HG03025 (cell line): Measurements from ENCODE around the gene AQP5.

ENCODE experiments used
- ATAC-seq: cut with Tn5 transposase; IDR thresholded peaks from one replicate; pipeline ENCODE4 v1.9.1; 2021; ENCODE audit warnings: mild to moderate bottlenecking, moderate library complexity; ENCODE audit not compliant: unreplicated experiment, low FRiP score

The AQP5 gene

DNA sequence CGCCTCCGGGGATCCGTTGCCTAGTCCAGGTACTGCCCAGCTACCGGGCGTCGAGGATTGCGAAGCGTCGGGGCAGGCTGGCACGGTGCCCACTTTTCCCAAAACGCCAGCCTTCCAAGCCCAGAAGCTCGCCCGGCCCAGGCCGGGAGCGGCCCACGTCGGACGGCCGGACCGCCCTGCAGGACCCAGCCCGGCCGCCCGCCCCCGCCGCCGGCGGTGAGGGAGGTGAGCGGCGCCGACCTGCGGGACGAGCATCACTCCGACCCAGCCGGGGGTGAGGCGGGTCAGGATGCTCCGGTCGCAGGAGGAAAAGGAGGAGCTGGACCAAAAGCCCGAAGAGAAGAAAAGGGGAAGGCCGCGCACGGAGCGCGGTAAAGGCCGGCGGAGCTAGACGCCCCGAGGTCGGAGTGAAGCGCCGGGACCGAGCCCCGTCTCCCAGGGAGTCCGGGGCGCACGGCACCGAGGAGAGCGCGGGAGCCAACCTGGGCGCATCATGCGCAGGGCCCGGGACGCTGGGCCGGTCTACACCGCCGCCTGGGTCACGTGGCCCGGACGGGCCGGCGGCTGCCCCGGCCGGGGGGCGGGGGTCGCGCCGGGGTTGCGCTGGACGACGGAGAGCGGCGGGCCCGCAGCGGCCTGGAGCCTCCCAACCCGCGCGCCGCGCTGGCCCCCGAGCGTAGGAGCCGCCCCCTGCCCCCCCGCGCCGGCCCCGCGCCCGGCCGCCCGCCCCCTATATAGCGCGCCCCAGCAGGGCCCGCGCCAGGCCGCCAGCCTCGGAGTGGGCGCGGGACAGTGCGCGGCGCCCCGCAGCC lies at the start of gene AQP5:
AQP5 (plus strand) TSS at position 762 of the 812 bp plus-strand sequence. CDS start 146 bp downstream, outside the sequence.
- no peak for ATAC-seq

- no peak for ATAC-seq
Observed at GRCh38 chr12:49912345-49913255, 49.1 kb upstream of the AQP5 start.

GRCh38 chr12:49916129-49916919 lies 45.3 kb upstream of the AQP5 start:
- no peak for ATAC-seq

- no peak for ATAC-seq
Observed at GRCh38 chr12:49917166-49917787, 44.4 kb upstream of the AQP5 start.

DNA sequence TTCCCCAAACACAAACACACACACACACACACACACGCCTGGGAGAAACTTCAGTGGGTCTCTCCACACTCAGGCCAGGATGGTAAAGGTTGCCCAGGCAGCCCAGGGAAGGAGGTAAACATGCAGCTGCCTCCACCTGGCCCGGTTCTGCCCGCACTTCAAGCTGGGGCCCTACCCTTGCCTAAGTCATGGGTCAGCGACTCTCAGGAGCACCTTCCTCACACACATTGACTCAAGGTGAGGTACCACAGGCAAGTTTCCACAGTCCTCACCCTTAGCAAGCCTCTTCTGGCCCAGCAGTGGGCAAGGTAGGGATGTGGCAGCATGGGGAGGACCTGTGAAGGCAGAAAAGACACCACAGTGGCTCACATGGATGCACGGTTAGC lies 43.9 kb upstream of the AQP5 start:
- no peak for ATAC-seq

GRCh38 chr12:49920241-49920914 lies 41.3 kb upstream of the AQP5 start:
- no peak for ATAC-seq

DNA sequence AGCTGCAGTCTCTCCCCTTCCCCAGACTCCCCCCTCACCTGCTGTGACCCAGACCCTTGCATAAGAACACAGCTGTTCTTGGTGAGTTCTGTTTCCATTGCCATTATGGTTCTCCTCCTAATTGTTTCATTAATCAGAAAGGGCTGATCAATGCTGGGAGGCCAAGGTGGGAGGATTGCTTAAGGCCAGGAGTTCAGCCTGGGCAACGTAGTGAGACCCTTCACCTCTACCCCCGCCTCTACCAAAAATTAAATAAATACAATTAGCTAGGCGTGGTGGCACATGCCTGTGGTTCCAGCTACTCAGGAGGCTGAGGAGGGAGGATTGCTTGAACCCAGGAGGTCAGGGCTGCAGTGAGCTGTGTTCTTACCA lies 40.8 kb upstream of the AQP5 start:
- no peak for ATAC-seq

DNA sequence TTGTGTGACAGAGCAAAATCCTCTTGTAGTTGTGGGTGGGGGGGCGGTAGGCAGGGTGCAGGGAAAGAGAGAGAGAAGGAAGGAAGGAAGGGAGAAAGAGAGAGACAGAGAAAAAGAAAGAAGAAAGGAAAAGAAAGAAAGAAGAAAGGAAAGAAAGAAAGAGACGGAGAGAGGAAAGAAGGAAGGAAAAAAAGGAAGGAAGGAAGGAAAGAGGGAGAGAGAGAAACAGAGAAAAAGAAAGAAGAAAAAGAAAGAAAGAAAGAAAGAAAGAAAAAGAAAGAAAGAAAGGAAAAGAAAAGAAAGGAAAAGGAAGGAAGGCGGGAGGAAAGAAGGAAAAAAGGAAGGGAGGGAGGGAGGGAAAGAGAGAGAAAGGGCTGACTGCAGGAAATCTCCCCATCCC lies 40.4 kb upstream of the AQP5 start:
- ATAC-seq, result no peak

DNA sequence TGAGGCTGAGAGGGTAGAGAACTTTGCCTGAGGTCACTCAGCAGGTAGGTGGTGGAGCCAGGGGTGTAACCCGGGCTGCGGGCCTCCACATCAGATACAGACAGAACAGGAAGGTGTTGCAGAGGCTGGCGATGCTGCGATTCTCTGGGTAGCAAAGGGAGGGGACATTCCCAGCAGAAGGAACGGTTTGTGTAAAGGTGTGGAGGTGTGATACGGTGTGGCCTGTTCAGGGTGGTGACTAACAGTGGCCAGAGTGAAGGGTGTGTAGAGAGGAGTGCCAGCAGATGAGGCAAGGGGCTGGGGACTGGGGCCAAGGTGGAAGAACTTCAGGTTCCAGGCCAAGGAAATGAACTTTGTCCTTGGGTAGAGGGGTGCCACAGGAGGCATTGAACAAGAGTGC lies 39.7 kb upstream of the AQP5 start:
- ATAC-seq, result no peak

DNA sequence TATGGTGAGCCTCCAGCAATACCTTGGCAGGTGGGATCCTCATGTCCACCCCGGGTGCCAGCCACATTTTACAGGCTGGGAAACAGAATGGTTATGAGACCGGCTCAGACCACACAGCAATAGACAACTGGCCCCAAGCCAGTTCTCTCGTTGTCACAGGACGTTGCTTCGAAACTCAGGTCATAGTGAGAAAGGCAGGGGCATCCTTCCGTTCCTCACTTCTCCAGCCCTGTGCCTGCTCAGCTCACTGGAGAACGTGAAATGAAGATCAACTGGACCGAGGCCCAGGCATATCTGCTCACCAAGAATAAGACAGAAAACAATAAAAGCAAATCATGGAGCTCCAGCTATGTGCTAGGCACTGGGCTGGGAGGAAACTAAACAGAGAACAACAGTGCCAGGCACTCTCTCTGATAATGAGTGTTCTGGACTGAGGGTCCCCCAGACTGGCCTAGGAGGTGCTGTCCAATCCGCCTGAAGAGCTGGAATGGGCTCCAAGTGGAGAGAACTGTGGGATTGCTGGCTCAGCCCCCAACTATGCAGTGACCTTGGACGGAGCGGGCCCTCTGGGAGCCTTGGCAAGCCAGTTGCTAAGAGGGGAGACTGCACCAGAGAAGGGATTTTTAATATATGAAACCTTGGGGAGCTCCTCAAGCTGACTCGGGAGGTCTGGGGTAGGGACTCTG lies 39.2 kb upstream of the AQP5 start:
- ATAC-seq, result no peak

- no peak for ATAC-seq
Observed at GRCh38 chr12:49923035-49923644, 38.5 kb upstream of the AQP5 start.

DNA sequence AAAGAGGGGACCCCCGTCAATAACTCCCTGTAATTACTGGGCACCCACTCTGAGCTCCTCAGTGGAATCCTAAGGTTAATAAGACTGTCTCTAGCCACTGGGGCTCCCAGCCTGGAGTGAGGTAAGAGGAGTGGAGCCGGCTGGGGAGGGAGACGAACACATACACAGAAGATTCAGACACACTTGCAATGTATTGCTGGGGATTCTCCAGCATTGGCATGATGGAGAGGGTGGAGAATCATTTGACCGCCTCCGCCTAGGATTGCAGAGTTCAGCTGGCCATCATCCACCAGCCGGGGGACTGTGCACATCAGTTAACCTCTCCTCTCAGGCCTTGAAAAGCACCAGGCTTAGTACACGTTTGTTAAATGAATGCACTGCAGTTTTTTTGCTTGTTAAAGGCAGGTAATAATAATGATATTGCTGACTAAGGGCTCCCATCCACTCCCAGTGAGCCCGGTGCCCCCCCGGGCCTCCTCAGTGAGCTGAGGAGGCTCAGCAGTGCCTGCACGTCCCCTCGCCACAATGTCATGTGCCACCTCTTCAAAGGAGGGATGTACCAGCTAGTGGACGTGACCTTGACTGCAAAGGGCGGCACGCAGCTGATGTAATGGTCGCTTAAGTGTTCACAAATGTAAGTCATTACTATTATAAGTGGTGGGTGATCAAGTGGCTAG lies 37.7 kb upstream of the AQP5 start:
- no peak for ATAC-seq

DNA sequence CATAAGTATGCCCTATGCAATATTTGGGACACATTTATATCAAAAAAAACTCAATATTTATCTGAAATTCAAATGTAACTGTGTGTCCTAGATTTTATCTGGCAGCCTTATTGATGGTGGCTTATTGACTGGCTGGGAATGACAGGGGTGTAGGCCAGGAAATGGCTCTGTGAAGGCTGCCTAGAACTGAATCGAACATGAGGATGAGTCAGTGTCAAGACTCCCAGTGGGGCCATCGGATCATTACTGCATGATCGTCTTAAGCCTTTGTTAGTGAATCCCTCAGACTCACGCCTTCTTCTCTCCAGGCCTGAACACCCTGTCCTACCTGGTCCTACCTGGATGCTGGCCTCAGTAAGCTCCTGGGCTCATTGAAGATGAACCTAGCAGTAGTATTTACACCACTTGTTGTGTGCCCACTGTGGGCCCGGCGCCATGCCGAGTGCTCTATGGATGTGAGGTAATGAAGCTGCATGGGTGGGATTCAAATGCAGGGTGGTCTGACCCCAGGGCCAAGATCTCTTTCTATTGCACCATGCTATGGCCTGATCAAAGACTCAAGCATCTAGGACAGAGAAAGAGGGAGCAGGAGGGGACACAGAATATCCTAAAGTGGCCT lies 36.9 kb upstream of the AQP5 start:
- no peak for ATAC-seq

DNA sequence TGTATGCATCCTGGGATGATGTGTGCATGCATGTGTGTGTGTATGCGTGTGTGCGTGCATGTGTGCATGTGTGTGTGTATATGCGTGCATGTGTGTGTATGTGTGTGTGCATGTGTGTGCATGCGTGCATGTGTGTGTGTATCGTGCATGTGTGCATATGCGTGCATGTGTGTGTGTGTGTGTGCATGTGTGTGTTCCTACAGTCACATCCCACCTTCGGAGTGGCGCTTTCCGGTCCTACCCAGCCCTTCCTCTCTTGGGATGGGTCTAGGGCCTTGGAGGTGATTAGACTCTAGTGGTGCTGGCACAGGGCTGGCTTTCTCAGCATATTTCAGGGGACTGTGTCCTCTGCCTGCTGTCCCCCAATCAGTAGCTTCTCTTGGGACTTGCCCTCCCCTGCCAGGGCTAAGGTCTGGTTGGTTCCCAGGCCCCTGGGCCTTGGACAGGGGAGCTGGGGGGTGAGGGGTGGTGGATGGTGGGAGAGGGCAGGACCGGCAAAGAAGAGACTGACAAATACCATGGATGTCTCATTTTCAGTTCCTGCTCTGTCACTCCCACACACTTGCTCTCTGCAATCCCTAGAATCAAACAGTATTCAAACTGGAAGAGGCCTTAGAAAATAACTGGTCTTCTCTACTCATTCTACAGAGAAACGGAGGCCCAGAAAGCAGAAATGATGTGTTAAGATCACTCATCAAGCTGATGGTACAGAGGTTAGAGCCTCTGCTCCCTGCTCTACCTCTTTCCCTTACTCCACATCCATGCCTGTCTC lies 36.1 kb upstream of the AQP5 start:
- no peak for ATAC-seq

GRCh38 chr12:49928471-49928870 lies 33.2 kb upstream of the AQP5 start:
- no peak for ATAC-seq

DNA sequence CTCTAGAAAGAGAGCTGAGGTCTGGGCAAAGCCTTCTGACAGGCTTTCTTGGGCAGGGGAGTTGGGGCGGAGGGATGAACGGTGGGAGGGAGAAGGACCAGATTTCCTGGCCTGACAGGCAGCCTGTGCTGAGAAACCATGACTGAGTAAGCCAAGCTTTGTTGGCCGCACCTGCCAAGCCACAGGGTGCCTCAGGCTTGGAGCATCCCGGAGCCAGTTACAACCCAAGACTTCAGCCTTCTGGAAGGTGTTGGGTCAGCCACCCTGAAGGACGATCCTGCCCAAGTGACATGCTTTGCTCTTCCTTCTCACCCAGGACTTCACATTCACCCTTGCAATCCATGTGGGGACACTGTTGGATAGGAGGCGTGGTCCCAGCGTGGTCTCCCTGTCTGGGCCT lies 32.1 kb upstream of the AQP5 start:
- ATAC-seq, result no peak
